ENCODE measurements around the gene RFX7.
A peak's percentile ranks its signal among the peaks of the same experiment; 100 is the strongest.

RFX7 gene

DNA sequence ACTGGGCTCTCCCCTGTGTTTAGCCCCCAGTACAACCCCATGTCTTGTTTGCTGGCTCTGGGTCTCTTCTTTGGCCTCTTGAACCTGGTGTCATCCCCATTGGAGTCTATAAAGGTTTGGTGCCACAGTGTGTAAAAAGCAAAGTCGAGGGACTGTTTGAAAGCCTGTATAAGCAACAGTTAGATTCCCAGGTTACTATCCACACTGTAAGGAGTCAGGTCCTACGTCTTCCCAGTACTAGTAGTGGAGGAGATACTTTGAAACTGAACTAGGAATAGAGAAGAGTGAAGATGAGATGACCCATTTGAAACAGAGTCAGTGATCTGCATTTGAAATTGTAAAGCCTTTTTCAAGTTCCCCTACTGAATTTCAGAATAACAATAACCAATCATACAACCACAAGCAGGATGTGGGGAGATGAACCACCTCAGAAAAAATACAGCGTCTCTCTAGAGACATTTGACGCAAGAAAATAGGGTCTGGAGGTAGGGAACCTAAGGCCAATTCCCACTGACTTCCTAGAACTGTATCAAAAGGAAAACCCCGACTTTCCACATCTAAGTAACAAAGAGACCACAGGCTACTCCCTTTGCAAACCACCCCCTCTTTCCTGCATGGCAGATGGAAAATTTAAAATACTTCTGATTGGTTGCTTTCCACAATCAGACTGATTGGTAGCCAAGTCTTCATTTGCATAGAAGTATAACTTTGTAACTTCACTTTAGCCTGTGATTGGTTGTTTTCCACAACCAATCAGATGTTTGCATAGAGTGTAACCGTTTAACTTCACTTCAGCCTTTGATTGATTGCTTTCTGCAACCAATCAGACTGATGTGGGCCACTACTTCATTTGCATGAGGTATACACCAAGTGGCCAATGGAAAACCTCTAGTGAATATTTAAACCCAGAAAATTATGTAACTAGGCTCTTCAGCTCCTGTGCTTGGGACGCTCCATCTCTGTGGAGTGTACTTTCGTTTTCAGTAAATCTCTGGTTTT, 200.4 kb downstream of the RFX7 start:
- peak overlapping the region; percentile 54 for H4K91ac ChIP-seq (ENCODE audit: low read depth, low read length)
- no peak overlapping the region for H3K4me3 ChIP-seq (ENCODE audit: low read depth, low read length)
- peaks cover 7% of the 10 kb centered on the region for H3K79me1 ChIP-seq (ENCODE audit: low read length)
- peak overlapping the region; percentile 58 for H3K14ac ChIP-seq (ENCODE audit: low read length)
- DNase-seq: no peak
- no peak overlapping the region for H3K23ac ChIP-seq (ENCODE audit: low read length)
- no CpG with 5 or more reads among the region's 8 CpGs for WGBS (ENCODE audit: extremely low coverage, insufficient coverage, insufficient read length)
- H3K9me3 ChIP-seq (ENCODE audit: insufficient read depth, low read depth, low read length): no peaks in the 10 kb centered on the region
- no peak overlapping the region for H2AK5ac ChIP-seq (ENCODE audit: low read length)
- peak overlapping the region; percentile 85 for H2BK12ac ChIP-seq (ENCODE audit: low read length)
- peak overlapping the region; percentile 39 for H3K18ac ChIP-seq (ENCODE audit: low read length)
- peak overlapping the region; percentile 64 for H2BK5ac ChIP-seq (ENCODE audit: low read depth, low read length, poor library complexity)
- H2AFZ ChIP-seq (ENCODE audit: insufficient read depth, low read length, poor library complexity): no peak overlapping the region
- no peak overlapping the region for H4K12ac ChIP-seq (ENCODE audit: low read depth, low read length)
- peak overlapping the region; percentile 73 for H2BK120ac ChIP-seq (ENCODE audit: insufficient read depth, low read length, poor library complexity)
- no peak overlapping the region for H3K9ac ChIP-seq (ENCODE audit: low read length)
- H4K8ac ChIP-seq (ENCODE audit: low read depth, low read length): peak overlapping the region; percentile 47
- H3K36me3 ChIP-seq (ENCODE audit: control insufficient read depth in 1 of 2, insufficient read depth in 2 of 2, low read length in 2 of 2): no peaks in the 10 kb centered on the region
- peak overlapping the region; percentile 85 for H3K27ac ChIP-seq (ENCODE audit: low read depth, low read length)
- no peak overlapping the region for H3K4ac ChIP-seq (ENCODE audit: low read depth, low read length)
- no peaks in the 10 kb centered on the region for H3K27me3 ChIP-seq (ENCODE audit: insufficient read depth, low read length)
- peak overlapping the region; percentile 41 for H3K4me2 ChIP-seq (ENCODE audit: low read length)
- H3K79me2 ChIP-seq (ENCODE audit: control insufficient read depth, insufficient read depth, low read length, poor library complexity): no peaks in the 10 kb centered on the region
- peaks cover 10 to 20% of the 10 kb centered on the region in 2 experiments for H3K4me1 ChIP-seq (ENCODE audit: control insufficient read depth in 1 of 2, insufficient read depth in 2 of 2, low read length in 2 of 2)

DNA sequence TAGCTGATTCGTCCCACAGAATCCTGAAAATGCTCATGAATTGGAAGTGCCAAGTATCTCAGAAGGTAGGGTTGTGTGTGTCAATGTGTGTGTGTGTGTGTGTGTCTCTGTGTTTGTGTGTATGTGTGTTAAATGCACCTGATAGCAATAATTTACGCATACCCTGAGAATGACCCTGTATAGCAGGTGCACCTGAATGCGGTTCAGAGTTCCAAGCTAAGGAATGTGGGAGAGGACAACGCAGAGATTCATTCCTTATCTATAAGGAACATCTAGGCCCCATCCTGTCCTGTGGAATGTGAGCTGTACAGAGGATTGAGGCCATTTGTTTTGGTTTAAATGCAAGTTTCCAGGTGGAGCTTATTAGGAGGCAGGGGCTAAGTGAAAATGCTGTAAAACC, 201.2 kb downstream of the RFX7 start:
- peaks cover 10 to 20% of the 10 kb centered on the region in 2 experiments for H3K4me1 ChIP-seq (ENCODE audit: control insufficient read depth in 1 of 2, insufficient read depth in 2 of 2, low read length in 2 of 2)
- H3K4me3 ChIP-seq (ENCODE audit: low read depth, low read length): no peak overlapping the region
- DNase-seq: peak; percentile 29 to 53
- H2BK12ac ChIP-seq (ENCODE audit: low read length): peak overlapping the region; percentile 85
- H2AFZ ChIP-seq (ENCODE audit: insufficient read depth, low read length, poor library complexity): no peak overlapping the region
- WGBS (ENCODE audit: extremely low coverage, insufficient coverage, insufficient read length): no CpG with 5 or more reads among the region's 4 CpGs
- no peak overlapping the region for H4K8ac ChIP-seq (ENCODE audit: low read depth, low read length)
- no peak overlapping the region for H3K18ac ChIP-seq (ENCODE audit: low read length)
- no peak overlapping the region for H2BK5ac ChIP-seq (ENCODE audit: low read depth, low read length, poor library complexity)
- H4K12ac ChIP-seq (ENCODE audit: low read depth, low read length): no peak overlapping the region
- H3K27ac ChIP-seq (ENCODE audit: low read depth, low read length): peak overlapping the region; percentile 85
- peaks cover 7% of the 10 kb centered on the region for H3K79me1 ChIP-seq (ENCODE audit: low read length)
- no peak overlapping the region for H3K4ac ChIP-seq (ENCODE audit: low read depth, low read length)
- H3K36me3 ChIP-seq (ENCODE audit: control insufficient read depth in 1 of 2, insufficient read depth in 2 of 2, low read length in 2 of 2): no peaks in the 10 kb centered on the region
- H4K91ac ChIP-seq (ENCODE audit: low read depth, low read length): no peak overlapping the region
- H2AK5ac ChIP-seq (ENCODE audit: low read length): no peak overlapping the region
- no peak overlapping the region for H3K9ac ChIP-seq (ENCODE audit: low read length)
- H3K9me3 ChIP-seq (ENCODE audit: insufficient read depth, low read depth, low read length): no peaks in the 10 kb centered on the region
- H3K23ac ChIP-seq (ENCODE audit: low read length): no peak overlapping the region
- no peak overlapping the region for H3K14ac ChIP-seq (ENCODE audit: low read length)
- H2BK120ac ChIP-seq (ENCODE audit: insufficient read depth, low read length, poor library complexity): peak overlapping the region; percentile 73
- H3K4me2 ChIP-seq (ENCODE audit: low read length): peak overlapping the region; percentile 41
- H3K79me2 ChIP-seq (ENCODE audit: control insufficient read depth, insufficient read depth, low read length, poor library complexity): no peaks in the 10 kb centered on the region
- H3K27me3 ChIP-seq (ENCODE audit: insufficient read depth, low read length): no peaks in the 10 kb centered on the region

GRCh38 chr15:56042031-56042430, 201.6 kb downstream of the RFX7 start:
- Histone ChIP-seq H3K27me3 (ENCODE audit: insufficient read depth, low read length) (no peaks in the 10 kb centered on the region), H3K36me3 (ENCODE audit: control insufficient read depth in 1 of 2, insufficient read depth in 2 of 2, low read length in 2 of 2) (no peaks in the 10 kb centered on the region), H2AK5ac (ENCODE audit: low read length) (no peak overlapping the region), H2BK5ac (ENCODE audit: low read depth, low read length, poor library complexity) (no peak overlapping the region), H3K4ac (ENCODE audit: low read depth, low read length) (no peak overlapping the region), H2BK120ac (ENCODE audit: insufficient read depth, low read length, poor library complexity) (no peak overlapping the region), H4K12ac (ENCODE audit: low read depth, low read length) (no peak overlapping the region), H2AFZ (ENCODE audit: insufficient read depth, low read length, poor library complexity) (no peak overlapping the region), H4K8ac (ENCODE audit: low read depth, low read length) (no peak overlapping the region), H3K14ac (ENCODE audit: low read length) (no peak overlapping the region), H3K23ac (ENCODE audit: low read length) (no peak overlapping the region), H3K79me2 (ENCODE audit: control insufficient read depth, insufficient read depth, low read length, poor library complexity) (no peaks in the 10 kb centered on the region), H3K9me3 (ENCODE audit: insufficient read depth, low read depth, low read length) (no peaks in the 10 kb centered on the region), H3K79me1 (ENCODE audit: low read length) (peaks cover 7% of the 10 kb centered on the region), H3K9ac (ENCODE audit: low read length) (no peak overlapping the region), H3K4me1 (ENCODE audit: control insufficient read depth in 1 of 2, insufficient read depth in 2 of 2, low read length in 2 of 2) (peaks cover 10 to 20% of the 10 kb centered on the region in 2 experiments), H4K91ac (ENCODE audit: low read depth, low read length) (no peak overlapping the region), H3K27ac (ENCODE audit: low read depth, low read length) (peak overlapping the region; percentile 56), H3K4me3 (ENCODE audit: low read depth, low read length) (no peak overlapping the region), H2BK12ac (ENCODE audit: low read length) (peak overlapping the region; percentile 55), H3K4me2 (ENCODE audit: low read length) (no peak overlapping the region), H3K18ac (ENCODE audit: low read length) (no peak overlapping the region)
- no CpG with 5 or more reads among the region's 1 CpG for WGBS (ENCODE audit: extremely low coverage, insufficient coverage, insufficient read length)
- peak in 1 of 2 donors; percentile 58 for DNase-seq

DNA sequence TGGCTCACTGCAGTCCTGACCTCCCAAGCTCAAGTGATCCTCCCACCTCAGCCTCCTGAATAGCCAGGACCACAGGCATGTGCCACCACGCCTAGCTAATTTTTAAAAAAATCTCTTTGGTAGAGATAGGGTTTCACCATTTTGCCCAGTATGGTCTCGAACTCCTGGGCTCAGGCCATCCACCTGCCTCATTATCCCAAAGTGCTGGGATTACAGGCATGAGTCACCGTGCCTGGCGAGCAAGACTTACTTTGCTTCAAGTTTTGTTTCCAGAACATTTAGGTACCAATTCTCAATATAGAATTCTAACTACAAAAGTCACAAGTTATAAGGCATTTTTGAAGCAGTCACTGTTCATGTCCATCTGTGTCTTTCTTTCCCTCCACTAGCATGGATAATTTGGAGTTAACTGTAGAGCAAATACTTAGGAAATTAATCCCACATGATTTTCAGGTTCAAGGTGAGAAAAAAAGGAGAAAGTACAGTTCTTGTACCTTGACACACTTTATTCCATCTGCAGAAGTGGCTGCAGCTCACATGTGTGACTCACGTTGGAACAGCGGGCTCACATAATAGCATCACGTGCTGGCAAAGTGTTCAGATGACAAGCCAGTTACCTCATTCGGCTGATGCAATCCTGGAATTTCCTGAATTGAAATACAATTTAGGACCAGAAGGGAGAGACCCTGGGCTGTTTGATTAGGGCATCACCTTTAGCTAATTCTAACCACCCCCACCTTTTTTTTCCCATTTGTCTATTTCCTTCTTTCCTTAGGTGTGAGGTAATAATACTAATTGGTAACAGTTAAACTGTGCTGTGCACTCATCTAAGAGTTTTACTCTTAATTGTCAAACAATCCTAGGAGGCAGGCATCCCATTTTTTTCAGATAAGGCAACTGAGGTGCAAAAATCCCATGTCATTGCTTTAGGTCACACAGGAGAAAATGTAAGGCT, 203.3 kb downstream of the RFX7 start:
- Histone ChIP-seq H2AK5ac (ENCODE audit: low read length) (peak overlapping the region; percentile 82), H3K79me1 (ENCODE audit: low read length) (peaks cover 7% of the 10 kb centered on the region), H2BK5ac (ENCODE audit: low read depth, low read length, poor library complexity) (peak overlapping the region; percentile 59), H3K4me2 (ENCODE audit: low read length) (no peak overlapping the region), H4K91ac (ENCODE audit: low read depth, low read length) (peak overlapping the region; percentile 86), H3K23ac (ENCODE audit: low read length) (no peak overlapping the region), H3K9me3 (ENCODE audit: insufficient read depth, low read depth, low read length) (no peaks in the 10 kb centered on the region), H3K4ac (ENCODE audit: low read depth, low read length) (no peak overlapping the region), H3K27me3 (ENCODE audit: insufficient read depth, low read length) (no peaks in the 10 kb centered on the region), H4K8ac (ENCODE audit: low read depth, low read length) (no peak overlapping the region), H3K79me2 (ENCODE audit: control insufficient read depth, insufficient read depth, low read length, poor library complexity) (no peaks in the 10 kb centered on the region), H3K14ac (ENCODE audit: low read length) (peak overlapping the region; percentile 51), H3K9ac (ENCODE audit: low read length) (no peak overlapping the region), H4K12ac (ENCODE audit: low read depth, low read length) (no peak overlapping the region), H3K4me1 (ENCODE audit: control insufficient read depth in 1 of 2, insufficient read depth in 2 of 2, low read length in 2 of 2) (peaks cover 10 to 20% of the 10 kb centered on the region in 2 experiments), H2BK120ac (ENCODE audit: insufficient read depth, low read length, poor library complexity) (peak overlapping the region; percentile 69), H2AFZ (ENCODE audit: insufficient read depth, low read length, poor library complexity) (no peak overlapping the region), H2BK12ac (ENCODE audit: low read length) (peak overlapping the region; percentile 92), H3K27ac (ENCODE audit: low read depth, low read length) (peak overlapping the region; percentile 45), H3K18ac (ENCODE audit: low read length) (no peak overlapping the region), H3K36me3 (ENCODE audit: control insufficient read depth in 1 of 2, insufficient read depth in 2 of 2, low read length in 2 of 2) (no peaks in the 10 kb centered on the region), H3K4me3 (ENCODE audit: low read depth, low read length) (no peak overlapping the region)
- no CpG with 5 or more reads among the region's 8 CpGs for WGBS (ENCODE audit: extremely low coverage, insufficient coverage, insufficient read length)
- peak; percentile 96 to 99 for DNase-seq

Measured in trophoblast cell (in vitro differentiated cells and primary cell).